Panc1 (cell line): ENCODE data around the gene POLD1. TPM values are rescaled to one million over a fixed set of nuclear protein-coding genes. Genes with fewer than 3 reads are reported as not detected.
"Not testable (repeated sequence)": the region's sequence is repeated elsewhere in the genome, so short reads cannot be mapped to it uniquely, and the experiment has no call there.

Experiments used
- ATAC-seq: fragments of 200-7000 bp; cut with Tn5 transposase; 2 replicates; pipeline ENCODE4 v1.9.1; 2020; ENCODE audit warnings: mild to moderate bottlenecking, moderate library complexity
- BruUV-seq: library from RNA; stranded (reverse); fragments of 400-500 nt; replicated peaks from 2 replicates; lab custom pipeline; 2021; lab: Mats Ljungman, UMichigan
- CTCF ChIA-PET: fragments of 300-600 bp; sonication (Branson Sonifier 250); formaldehyde crosslinking; loops from one replicate; lab custom pipeline; 2022; ENCODE audit warnings: antibody characterized with exemption; lab: Charles Lee
- POLR2A ChIA-PET: fragments of 300-600 bp; sonication (Branson Sonifier 250); formaldehyde crosslinking; loops from one replicate; lab custom pipeline; 2022; ENCODE audit warnings: antibody characterized with exemption; lab: Charles Lee
- DNase-seq: peaks from one replicate; pipeline ENCODE4 v3.0.0-alpha.2; 2010; ENCODE audit warnings: low read depth, low spot score
- H3K27ac ChIP-seq: 2 replicates; pipeline ENCODE4 v1.5.1; 2011; ENCODE audit warnings: mild to moderate bottlenecking, low read length, inconsistent platforms
- H3K27me3 ChIP-seq: fragments of 200-500 bp; sonication (Bioruptor generic); 2 replicates; pipeline ENCODE4 v1.6.0; 2014; ENCODE audit warnings: low read length, inconsistent platforms; ENCODE audit not compliant: control insufficient read depth, insufficient read depth
- H3K36me3 ChIP-seq: fragments of 200-500 bp; sonication (Bioruptor generic); 2 replicates; pipeline ENCODE4 v1.5.1; 2014; ENCODE audit warnings: inconsistent platforms, mild to moderate bottlenecking, low read length, moderate library complexity; ENCODE audit not compliant: control insufficient read depth, insufficient read depth
- H3K4me1 ChIP-seq: 2 replicates; pipeline ENCODE4 v1.5.1; 2011; ENCODE audit warnings: inconsistent platforms, mild to moderate bottlenecking, low read length, moderate library complexity; ENCODE audit not compliant: control insufficient read depth, insufficient read depth
- H3K4me3 ChIP-seq, 2 experiments: 2 replicates each; pipeline ENCODE4 v1.5.1; 2011 to 2012; ENCODE audit warnings: low read depth in 2 of 2, low read length in 2 of 2, mild to moderate bottlenecking in 2 of 2, inconsistent platforms in 1 of 2, moderate library complexity in 1 of 2
- H3K9me3 ChIP-seq: fragments of 200-500 bp; sonication (Bioruptor generic); 2 replicates; pipeline ENCODE4 v1.5.1; 2014; ENCODE audit warnings: low read depth, mild to moderate bottlenecking, inconsistent platforms, low read length, moderate library complexity; ENCODE audit not compliant: control insufficient read depth, insufficient read depth
- CTCF ChIP-seq: fragments of 450-650 bp; IDR thresholded peaks from 2 replicates; pipeline ENCODE4 v1.5.1; 2017; ENCODE audit warnings: mild to moderate bottlenecking
- POLR2AphosphoS5 ChIP-seq: IDR thresholded peaks from 2 replicates; pipeline ENCODE4 v1.6.1; 2012; ENCODE audit warnings: mild to moderate bottlenecking, low read depth, low read length, moderate library complexity
- REST ChIP-seq, 2 experiments: IDR thresholded peaks; 2 replicates each; pipeline ENCODE4 v1.6.1; 2011 to 2012; ENCODE audit warnings: low read depth in 2 of 2, control low read depth in 1 of 2, low read length in 1 of 2, mild to moderate bottlenecking in 1 of 2, moderate library complexity in 1 of 2; ENCODE audit not compliant: insufficient read depth in 1 of 2
- TCF7L2 ChIP-seq: IDR thresholded peaks from 2 replicates; pipeline ENCODE4 v1.6.1; 2011; ENCODE audit warnings: mild to moderate bottlenecking, low read depth, low read length, inconsistent platforms
- in situ Hi-C: cut with HindIII; loops from 2 replicates; pipeline ENCODE4 v1.10.0; 2016; ENCODE audit warnings: low sequenced_read_pairs, low pct_unique_long_range_greater_than_20kb
- intact Hi-C: fragments of 100-400 bp; cut with micrococcal nuclease; formaldehyde crosslinking; loops from one replicate; pipeline ENCODE4 v1.10.0; 2022; ENCODE audit not compliant: unreplicated experiment
- total RNA-seq: library from RNA; stranded (reverse); gene quantifications from one replicate; pipeline ENCODE4 v1.2.1, GENCODE V29; 2021; ENCODE audit not compliant: unreplicated experiment

The POLD1 gene
- total RNA-seq, 1 experiment from 2014 or later: 71.7 TPM

- ATAC-seq: no peak
- no peaks in the 10 kb centered on the region for H3K4me1 ChIP-seq
- no TSS peak for BruUV-seq
- in situ Hi-C loops (no loop called here), intact Hi-C loops (no loop called here)
- H3K27ac ChIP-seq: no peak overlapping the region
- POLR2A ChIA-PET: no interaction called here
- no peak for TF ChIP-seq TCF7L2
- TF ChIP-seq REST (IDR thresholded peaks at IDR 0.05; ENCODE audit: insufficient read depth in 1 of 2, low read depth in 2 of 2, low read length in 1 of 2): no peak
- no peak for TF ChIP-seq POLR2AphosphoS5
- no peak overlapping the region for H3K4me3 ChIP-seq
- no peaks in the 10 kb centered on the region for H3K27me3 ChIP-seq
- 0 out of 2 replicates have a peak, but pooled peaks cover 7% of the 10 kb centered on the region for H3K9me3 ChIP-seq
- no peak for DNase-seq
- CTCF ChIA-PET: no interaction called here
- no peaks in the 10 kb centered on the region for H3K36me3 ChIP-seq
Measured at GRCh38 chr19:50344661-50345318, 39.4 kb upstream of the POLD1 start.

GRCh38 chr19:50347089-50347581 lies 37.0 kb upstream of the POLD1 start:
- intact Hi-C loops, ATAC-seq, DNase-seq, H3K27me3 ChIP-seq, POLR2A ChIA-PET, H3K4me3 ChIP-seq, H3K9me3 ChIP-seq, BruUV-seq, H3K4me1 ChIP-seq, in situ Hi-C loops, H3K36me3 ChIP-seq, H3K27ac ChIP-seq: not testable (repeated sequence)
- CTCF ChIA-PET: interaction anchor here (0.6 kb wide), 1 partner anchor 1960 kb away, joined by 14 read pairs; no protein-coding TSS in a partner anchor

- no peaks in the 10 kb centered on the region for H3K36me3 ChIP-seq
- H3K4me1 ChIP-seq: no peaks in the 10 kb centered on the region
- CTCF ChIA-PET: no interaction called here
- TF ChIP-seq CTCF: peak; percentile 50
- no peak for TF ChIP-seq REST (IDR thresholded peaks at IDR 0.05; ENCODE audit: insufficient read depth in 1 of 2, low read depth in 2 of 2, low read length in 1 of 2)
- POLR2A ChIA-PET: no interaction called here
- 0 out of 2 replicates have a peak, but pooled peaks cover 7% of the 10 kb centered on the region for H3K9me3 ChIP-seq
- no TSS peak for BruUV-seq
- in situ Hi-C loops (no loop called here), intact Hi-C loops (no loop called here)
- no peaks in the 10 kb centered on the region for H3K27me3 ChIP-seq
- no peak overlapping the region for H3K27ac ChIP-seq
- DNase-seq (no peak), ATAC-seq (no peak)
- H3K4me3 ChIP-seq: no peak overlapping the region
Measured at GRCh38 chr19:50349277-50350057, 34.7 kb upstream of the POLD1 start.
